Natural killer cell treated with Interleukin-12 subunit alpha and Interleukin-12 subunit beta and Interleukin-15 and Interleukin-18, amount 100 ng/mL, for 72 hours (primary cell): ENCODE data around the gene OOSP4A. TPM values are rescaled to one million over a fixed set of nuclear protein-coding genes. Genes with fewer than 3 reads are reported as not detected.

Experiments used
- ATAC-seq, 2 donors: fragments of 150-1000 bp; cut with Tn5 transposase in 1 of 2; sonication (Bioruptor Pico), chemical (Tn5 transposase) in 1 of 2; 2 replicates each; pipeline ENCODE4 v1.10.0; 2021
- DNase-seq: peaks from one replicate; pipeline ENCODE4 v3.0.0; 2022; ENCODE audit warnings: low spot score
- H3K27ac Mint-ChIP-seq, 2 donors: 1 replicate in 1 of 2; 2 replicates in 1 of 2; pipeline ENCODE4 v1.8.0; 2022; ENCODE audit warnings: mixed read lengths in 2 of 2, mild to moderate bottlenecking in 1 of 2, moderate library complexity in 1 of 2
- H3K27me3 Mint-ChIP-seq, 2 donors: 1 replicate in 1 of 2; 2 replicates in 1 of 2; pipeline ENCODE4 v1.8.0; 2022; ENCODE audit warnings: mixed read lengths in 2 of 2
- H3K36me3 Mint-ChIP-seq: one replicate; pipeline ENCODE4 v1.8.0; 2022; ENCODE audit warnings: mixed read lengths
- H3K4me1 Mint-ChIP-seq, 2 donors: 1 replicate in 1 of 2; 2 replicates in 1 of 2; pipeline ENCODE4 v1.8.0; 2022; ENCODE audit warnings: low read depth in 2 of 2, mixed read lengths in 2 of 2, mild to moderate bottlenecking in 1 of 2
- H3K4me3 Mint-ChIP-seq: one replicate; pipeline ENCODE4 v1.8.0; 2022; ENCODE audit warnings: mixed read lengths
- H3K9me3 Mint-ChIP-seq: 2 replicates; pipeline ENCODE4 v1.8.0; 2022; ENCODE audit warnings: mixed read lengths
- total RNA-seq, 2 donors: library from RNA; stranded (reverse); gene quantifications; one replicate each; pipeline ENCODE4 v1.2.3, GENCODE V29; 2022

Gene OOSP4A
- total RNA-seq, 2 donors from 2014 or later: not detected

- Mint-ChIP-seq H3K36me3 (peaks cover under 1% of the 10 kb centered on the region), H3K27ac (no peak overlapping the region), H3K27me3 (peaks cover 4 to 6% of the 10 kb centered on the region in 2 donors), H3K4me3 (no peak overlapping the region), H3K4me1 (no peaks in the 10 kb centered on the region), H3K9me3 (no peaks in the 10 kb centered on the region)
- no peak for ATAC-seq
- no peak for DNase-seq
Observed at GRCh38 chr11:59997800-59998199, 34.0 kb downstream of the OOSP4A start.

- no peak overlapping the region for H3K27ac Mint-ChIP-seq
- H3K9me3 Mint-ChIP-seq: no peaks in the 10 kb centered on the region
- peaks cover 10% of the 10 kb centered on the region in 2 donors for H3K27me3 Mint-ChIP-seq
- DNase-seq (no peak), ATAC-seq (no peak)
- no peaks in the 10 kb centered on the region for H3K36me3 Mint-ChIP-seq
- H3K4me1 Mint-ChIP-seq: no peaks in the 10 kb centered on the region
- H3K4me3 Mint-ChIP-seq: no peak overlapping the region
Observed at GRCh38 chr11:59999691-60000090, 35.9 kb downstream of the OOSP4A start.

GRCh38 chr11:60003729-60004128 is 39.9 kb downstream of the OOSP4A start:
- Mint-ChIP-seq H3K27me3 (peaks cover 10 to 18% of the 10 kb centered on the region in 2 donors), H3K4me3 (no peak overlapping the region), H3K36me3 (no peaks in the 10 kb centered on the region), H3K4me1 (peaks cover 0 to 5% of the 10 kb centered on the region in 2 donors), H3K27ac (no peak overlapping the region), H3K9me3 (peaks cover 4% of the 10 kb centered on the region)
- ATAC-seq (no peak), DNase-seq (no peak)

- Mint-ChIP-seq H3K27me3 (peaks cover 19 to 32% of the 10 kb centered on the region in 2 donors), H3K4me1 (peaks cover 0 to 6% of the 10 kb centered on the region in 2 donors), H3K9me3 (peaks cover 8% of the 10 kb centered on the region), H3K36me3 (no peaks in the 10 kb centered on the region), H3K27ac (no peak overlapping the region), H3K4me3 (no peak overlapping the region)
- DNase-seq (no peak), ATAC-seq (no peak)
Observed at GRCh38 chr11:60005360-60005759, 41.5 kb downstream of the OOSP4A start.

GRCh38 chr11:60016881-60017280 is 53.0 kb downstream of the OOSP4A start, which contains the start of gene OOSP4B:
Gene OOSP4B (plus strand): TSS chr11:60017181.
- H3K4me3 Mint-ChIP-seq: no peak within 1 kb of the TSS
- ATAC-seq (no peak), DNase-seq (no peak)
- H3K27ac Mint-ChIP-seq: no peak within 1 kb of the TSS
- H3K36me3 Mint-ChIP-seq: no peaks in the 10 kb centered on the region
- H3K27me3 Mint-ChIP-seq: peaks cover 0 to 5% of the 10 kb centered on the region in 2 donors
- no peaks in the 10 kb centered on the region for H3K4me1 Mint-ChIP-seq
- H3K9me3 Mint-ChIP-seq: no peaks in the 10 kb centered on the region

- Mint-ChIP-seq H3K4me1 (no peaks in the 10 kb centered on the region), H3K27me3 (peaks cover 0 to 5% of the 10 kb centered on the region in 2 donors), H3K36me3 (no peaks in the 10 kb centered on the region), H3K4me3 (no peak overlapping the region), H3K9me3 (no peaks in the 10 kb centered on the region), H3K27ac (no peak overlapping the region)
- no peak for DNase-seq
- ATAC-seq: no peak
Observed at GRCh38 chr11:60018058-60018457, 54.2 kb downstream of the OOSP4A start.

Other genes with a start within 250 kb of the OOSP4A start
- gene STX3, start 208.7 kb upstream of the OOSP4A start, total RNA-seq: 10 to 100 TPM; 26.8 to 28.5 TPM
- 10 to 100 TPM; 58.7 to 75.5 TPM for gene MRPL16, start 153.3 kb upstream of the OOSP4A start, total RNA-seq
- gene CBLIF, start 118.5 kb upstream of the OOSP4A start, total RNA-seq: not detected
- gene TCN1, start 97.5 kb upstream of the OOSP4A start, total RNA-seq: not detected
- not detected for gene OOSP3, start 85.3 kb upstream of the OOSP4A start, total RNA-seq
- gene OOSP1, start 25.6 kb upstream of the OOSP4A start, total RNA-seq: not detected
- not detected for gene OOSP4B, start 53.1 kb downstream of the OOSP4A start, total RNA-seq
- not detected for gene OOSP2, start 76.4 kb downstream of the OOSP4A start, total RNA-seq
- gene MS4A3, start 92.6 kb downstream of the OOSP4A start, total RNA-seq: under 1 TPM in 1 of 2 donors, not detected in 1; 0.50 TPM
- 1 to 10 TPM in 1 of 2 donors, not detected in 1; 1.6 TPM for gene MS4A2, start 124.6 kb downstream of the OOSP4A start, total RNA-seq
- not detected for gene MS4A6A, start 219.1 kb downstream of the OOSP4A start, total RNA-seq